SK-N-MC (cell line): ENCODE measurements around the gene CD63.

Experiments used
- EZH2 ChIP-seq: fragments of 200-600 bp; sonication (generic); IDR thresholded peaks from one replicate; pipeline ENCODE4 v1.6.1; 2017; ENCODE audit warnings: antibody characterized with exemption
- FOXP2 ChIP-seq: optimal IDR thresholded peaks from 2 replicates; pipeline ENCODE3; 2011; ENCODE audit warnings: mild to moderate bottlenecking, moderate library complexity; ENCODE audit not compliant: insufficient read depth; ENCODE audit errors: extremely low read length, control extremely low read depth
- POLR2AphosphoS5 ChIP-seq: IDR thresholded peaks from 2 replicates; pipeline ENCODE4 v1.6.1; 2012; ENCODE audit warnings: mild to moderate bottlenecking, low read depth, low read length, borderline replicate concordance

DNA sequence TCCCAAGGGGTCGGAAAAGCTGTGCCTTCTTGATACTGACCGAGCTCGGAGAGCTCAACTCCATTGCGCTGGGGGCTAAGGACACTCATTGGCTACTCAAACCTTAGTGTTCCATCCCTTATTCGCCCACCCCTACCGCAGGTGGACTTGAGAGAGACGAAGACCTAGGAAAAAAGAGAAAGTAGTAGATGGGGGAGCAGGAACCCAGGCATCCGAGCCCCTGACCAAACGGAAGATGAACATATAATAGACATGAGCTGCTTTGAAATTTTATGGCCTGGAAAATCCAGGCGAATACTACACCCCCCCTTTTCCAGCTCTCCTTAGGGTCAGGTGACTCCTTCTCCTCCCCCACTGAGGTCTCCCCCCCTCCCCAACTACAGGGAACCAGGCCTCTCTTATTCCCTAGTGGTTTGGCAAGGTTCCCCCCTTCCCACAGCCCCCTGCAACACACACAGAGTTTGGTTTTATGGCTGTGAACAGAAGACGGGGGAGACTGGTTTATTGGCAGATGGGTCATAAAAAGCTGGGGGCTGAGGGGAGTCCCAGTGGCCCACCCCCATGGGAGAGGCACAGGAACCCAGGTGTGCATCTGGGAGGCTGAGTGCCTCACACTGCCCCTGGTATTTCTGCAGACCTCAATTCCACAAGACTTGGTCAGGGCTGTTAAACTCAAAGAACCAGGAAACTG lies 15.7 kb upstream of the CD63 start:
- peak; percentile 6; the same call in 1 of the 2 replicates for TF ChIP-seq POLR2AphosphoS5
- no peak for TF ChIP-seq EZH2
- TF ChIP-seq FOXP2: no peak
